Stimulated activated CD4-positive, alpha-beta T cell treated with anti-CD3 and anti-CD28 coated beads, TNF-alpha, amount 100 ng/mL, for 24 hours (primary cell): ENCODE measurements around the gene IQCE.

Source experiments
- DNase-seq, 3 experiments: peaks; one replicate each; pipeline ENCODE4 v3.0.0-alpha.2; 2020; ENCODE audit warnings: low read depth in 3 of 3

The IQCE gene

GRCh38 chr7:2662273-2663120, 103.7 kb downstream of the IQCE start:
- no peak for DNase-seq

- DNase-seq: no peak
Observed at GRCh38 chr7:2663121-2663886, 104.5 kb downstream of the IQCE start.

- no peak for DNase-seq
Observed at GRCh38 chr7:2663960-2664359, 105.2 kb downstream of the IQCE start.
